GM18873 (cell line): ENCODE data around the gene AP1M2.

Experiments used
- ATAC-seq: cut with Tn5 transposase; IDR thresholded peaks from one replicate; pipeline ENCODE4 v1.9.1; 2021; ENCODE audit warnings: mild to moderate bottlenecking, moderate library complexity, moderate number of reproducible peaks; ENCODE audit not compliant: unreplicated experiment, low FRiP score

The AP1M2 gene

DNA sequence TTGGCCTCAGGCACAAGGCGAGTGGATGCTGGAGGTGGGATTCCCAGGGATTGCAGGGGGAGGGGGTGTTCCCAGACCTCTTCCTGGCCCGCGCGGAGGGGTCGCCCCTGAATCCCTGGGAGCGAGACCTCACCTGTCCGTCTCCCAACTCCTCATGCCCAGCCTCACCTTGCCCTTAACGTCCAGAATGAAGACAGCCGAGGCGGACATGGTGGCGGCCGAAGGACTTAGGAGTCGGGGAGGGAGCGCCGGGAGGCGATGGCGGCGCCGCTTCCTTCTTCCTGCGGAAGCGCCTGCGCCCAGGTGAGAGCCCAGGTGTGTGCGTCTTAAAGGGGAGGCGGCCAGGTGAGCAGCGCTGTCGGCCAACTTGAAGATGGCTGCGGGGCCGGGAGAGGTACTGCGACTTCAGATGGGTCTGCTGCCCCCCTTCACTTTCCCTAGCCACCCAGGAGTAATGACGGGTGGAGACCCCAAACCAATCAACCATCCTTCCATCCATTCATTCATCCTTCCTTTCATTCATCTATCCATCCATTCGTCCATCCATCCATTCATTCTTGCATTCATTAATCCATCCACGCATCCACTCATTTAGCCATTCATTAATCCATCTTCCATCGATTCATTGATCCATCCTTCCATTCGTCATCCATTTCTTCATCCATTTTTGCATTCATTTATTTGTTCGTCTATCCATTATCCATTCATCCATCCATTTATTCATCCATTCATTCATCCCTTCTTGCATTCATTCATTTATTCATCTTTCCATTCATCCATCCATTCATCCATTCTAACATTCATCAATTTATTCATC, at the start of gene AP1M2:
AP1M2 (minus strand) TSS at position 291 of the 817 bp plus-strand sequence; CDS start at position 210, 81 bp downstream.
- ATAC-seq = no peak

DNA sequence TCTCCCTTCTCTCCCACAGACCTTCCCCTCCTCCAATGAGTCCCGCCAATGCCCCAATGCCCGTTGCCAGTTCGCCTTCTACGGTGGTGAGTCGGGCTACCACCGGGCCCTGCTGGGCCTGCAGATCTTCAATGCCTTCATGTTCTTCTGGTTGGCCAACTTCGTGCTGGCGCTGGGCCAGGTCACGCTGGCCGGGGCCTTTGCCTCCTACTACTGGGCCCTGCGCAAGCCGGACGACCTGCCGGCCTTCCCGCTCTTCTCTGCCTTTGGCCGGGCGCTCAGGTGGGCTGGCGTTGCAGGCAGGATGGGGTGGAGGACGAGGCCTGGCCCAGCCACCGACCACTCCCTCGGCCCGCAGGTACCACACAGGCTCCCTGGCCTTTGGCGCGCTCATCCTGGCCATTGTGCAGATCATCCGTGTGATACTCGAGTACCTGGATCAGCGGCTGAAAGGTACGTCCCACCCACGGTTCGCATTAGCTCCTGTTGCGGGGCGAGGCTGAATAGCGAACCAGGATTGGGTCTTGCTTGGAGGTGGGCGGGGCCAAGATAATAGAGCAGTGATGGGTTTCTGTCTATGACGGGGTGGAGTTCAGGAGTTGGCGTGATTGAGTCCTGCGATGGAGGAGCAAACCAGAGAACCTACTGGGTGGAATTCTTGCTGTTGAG, 49.3 kb upstream of the AP1M2 start:
- ATAC-seq = no peak

DNA sequence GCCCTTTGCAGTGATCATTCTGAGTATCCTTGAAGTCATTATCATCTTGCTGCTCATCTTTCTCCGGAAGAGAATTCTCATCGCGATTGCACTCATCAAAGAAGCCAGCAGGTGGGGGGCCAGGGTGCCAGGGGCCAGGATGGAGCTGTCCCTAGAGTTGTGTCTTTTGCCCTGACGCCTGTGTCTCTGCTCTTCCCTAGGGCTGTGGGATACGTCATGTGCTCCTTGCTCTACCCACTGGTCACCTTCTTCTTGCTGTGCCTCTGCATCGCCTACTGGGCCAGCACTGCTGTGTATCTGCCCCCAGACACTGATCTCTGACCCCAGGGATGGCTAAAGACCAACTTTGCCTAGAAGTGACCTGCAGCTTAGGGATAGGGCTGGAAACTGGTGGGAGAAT, 47.9 kb upstream of the AP1M2 start:
- ATAC-seq = no peak

DNA sequence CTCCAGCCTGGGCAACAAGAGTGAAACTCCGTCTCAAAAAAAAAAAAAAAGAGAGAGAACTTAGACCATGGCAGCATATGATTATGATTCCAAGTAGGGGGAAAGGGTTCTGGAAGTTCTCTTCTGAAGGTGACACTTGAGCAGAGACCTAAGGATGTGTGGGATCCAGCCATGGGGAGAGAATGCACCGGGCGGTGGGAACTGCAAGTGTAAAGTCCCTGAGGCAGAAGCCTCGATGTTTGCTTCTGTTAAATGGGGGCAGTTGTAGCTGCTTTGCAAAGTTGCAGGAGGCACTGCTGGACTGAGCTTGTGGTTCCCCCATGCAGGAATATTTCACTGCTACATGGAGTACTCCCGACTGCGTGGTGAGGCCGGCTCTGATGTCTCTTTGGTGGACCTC, 47.3 kb upstream of the AP1M2 start:
- ATAC-seq = no peak

DNA sequence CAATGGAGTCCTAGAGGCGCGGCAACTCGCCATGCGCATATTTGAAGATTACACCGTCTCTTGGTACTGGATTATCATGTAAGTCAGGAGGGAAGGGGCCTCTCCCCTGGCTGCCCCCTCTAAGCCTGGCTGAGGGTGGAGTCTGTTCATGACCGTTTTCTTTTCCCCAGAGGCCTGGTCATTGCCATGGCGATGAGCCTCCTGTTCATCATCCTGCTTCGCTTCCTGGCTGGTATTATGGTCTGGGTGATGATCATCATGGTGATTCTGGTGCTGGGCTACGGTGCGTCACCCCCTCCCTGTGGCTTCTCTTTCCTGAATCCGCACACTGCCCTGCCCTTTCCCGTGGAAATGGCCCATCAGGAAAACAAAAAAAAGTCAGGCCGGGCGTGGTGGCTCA, 44.8 kb upstream of the AP1M2 start:
- no peak for ATAC-seq

DNA sequence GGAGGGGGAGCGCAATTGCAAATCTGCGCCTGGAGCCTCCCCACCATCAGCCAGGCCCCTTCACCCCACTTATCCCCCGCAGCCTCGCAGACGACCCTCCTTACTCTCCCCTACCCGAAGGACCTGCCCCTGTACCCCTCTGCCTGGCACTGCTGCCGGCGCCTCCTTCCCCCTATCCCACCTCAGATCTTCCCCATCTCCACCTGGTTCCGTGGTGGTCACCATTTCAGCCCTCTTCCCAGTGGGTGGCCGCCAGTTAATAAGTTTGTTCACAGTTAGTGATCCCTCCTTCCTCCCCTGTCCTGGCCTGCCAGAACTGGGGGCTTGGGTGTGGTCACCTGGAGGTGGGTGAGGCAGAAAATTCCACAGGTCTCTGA, 38.6 kb upstream of the AP1M2 start:
- ATAC-seq = no peak

DNA sequence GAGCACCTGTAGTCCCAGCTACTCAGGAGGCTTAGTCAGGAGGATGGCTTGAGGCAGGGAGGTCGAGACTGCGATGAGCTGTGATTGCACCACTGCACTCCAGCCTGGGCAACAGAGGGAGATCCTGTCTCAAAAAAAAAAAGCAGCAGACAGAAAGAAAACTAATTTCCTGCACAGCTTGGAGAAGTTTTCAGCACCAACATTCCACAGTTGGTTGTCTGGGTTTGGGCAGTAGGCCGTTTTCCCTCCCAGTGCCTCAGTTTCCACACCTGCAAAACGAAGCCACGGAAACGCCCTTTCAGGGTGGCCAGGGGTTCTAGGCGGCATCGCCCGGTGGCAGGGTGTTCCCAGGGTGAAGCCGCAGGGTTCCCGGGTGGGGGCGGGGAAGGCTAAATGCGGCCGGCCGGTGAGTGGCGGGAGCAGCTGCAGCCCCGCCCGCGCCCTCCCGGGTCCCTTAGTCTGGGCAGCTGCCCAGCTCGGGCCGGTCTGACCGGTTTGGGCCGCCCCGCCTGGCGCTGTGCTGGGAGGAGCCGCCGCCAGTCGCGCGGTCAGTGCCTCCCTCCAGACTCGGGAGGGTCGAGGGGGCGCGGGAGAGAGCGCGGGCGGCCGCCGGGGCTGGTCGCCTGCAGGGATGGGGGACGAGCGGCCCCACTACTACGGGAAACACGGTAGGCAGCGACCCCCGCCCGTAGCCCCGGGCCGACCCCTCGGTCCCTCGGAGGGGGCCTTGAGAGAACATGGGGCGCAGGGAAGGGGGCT, 38.1 kb upstream of the AP1M2 start, which contains the start of gene SLC44A2:
SLC44A2 (plus strand) TSS at position 551 of the 759 bp plus-strand sequence; CDS start at position 632, 81 bp downstream.
- no peak for ATAC-seq

DNA sequence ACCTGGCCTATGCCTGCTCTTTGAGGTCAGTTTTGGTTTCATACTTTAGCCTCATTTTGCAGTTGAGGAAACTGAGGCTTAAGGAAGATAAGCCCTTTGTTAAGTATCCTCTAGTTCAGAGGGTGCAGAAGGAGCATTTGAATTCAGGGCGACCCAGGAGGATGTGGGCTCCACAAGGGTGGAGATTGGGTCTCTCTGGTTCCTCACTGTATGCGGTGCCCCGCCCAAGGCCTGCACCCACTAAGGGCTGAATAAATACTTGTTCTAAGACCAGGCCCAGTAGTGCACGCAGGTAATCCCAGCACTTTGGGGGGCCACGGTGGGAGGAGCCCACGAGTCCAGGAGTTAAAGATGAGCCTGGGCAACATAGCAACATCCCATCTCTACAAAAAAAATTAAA, 37.5 kb upstream of the AP1M2 start:
- no peak for ATAC-seq

DNA sequence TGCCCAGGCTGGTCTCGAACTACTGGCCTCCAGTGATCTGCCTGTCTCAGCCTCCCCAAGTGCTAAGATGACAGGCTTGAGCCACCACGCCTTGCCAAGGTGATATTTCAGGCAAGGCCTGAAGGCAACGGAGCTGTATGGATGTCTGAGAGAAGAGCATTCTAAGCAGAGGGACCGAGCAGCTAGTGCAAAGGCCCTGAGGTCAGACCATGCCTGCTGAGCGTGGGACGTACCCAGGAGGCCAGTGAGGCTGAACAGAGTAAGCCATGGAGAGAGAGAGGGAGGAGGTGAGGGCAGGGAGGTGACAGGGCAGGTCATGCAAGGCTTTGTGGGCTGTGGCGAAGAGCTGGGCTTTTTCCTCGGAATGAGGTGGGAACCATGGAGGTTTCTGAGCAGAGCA, 34.9 kb upstream of the AP1M2 start:
- no peak for ATAC-seq

DNA sequence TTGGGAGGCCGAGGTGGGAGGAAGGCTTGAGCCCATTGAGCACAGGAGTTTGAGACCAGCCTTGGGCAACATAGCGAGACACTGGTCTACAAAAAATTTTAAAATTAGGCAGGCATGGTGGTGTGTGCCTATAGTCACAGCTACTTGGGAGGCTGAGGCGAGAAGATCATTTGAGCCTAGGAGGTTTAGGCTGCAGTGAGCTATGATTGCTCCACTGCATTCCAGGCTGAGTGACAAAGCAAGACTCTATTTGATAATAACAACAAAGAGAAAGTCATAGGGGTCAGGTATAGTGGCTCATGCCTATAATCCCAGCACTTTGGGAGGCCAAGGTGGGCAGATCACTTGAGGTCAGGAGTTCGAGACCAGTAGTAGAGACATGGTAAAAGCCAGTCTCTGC, 33.7 kb upstream of the AP1M2 start:
- ATAC-seq = no peak

DNA sequence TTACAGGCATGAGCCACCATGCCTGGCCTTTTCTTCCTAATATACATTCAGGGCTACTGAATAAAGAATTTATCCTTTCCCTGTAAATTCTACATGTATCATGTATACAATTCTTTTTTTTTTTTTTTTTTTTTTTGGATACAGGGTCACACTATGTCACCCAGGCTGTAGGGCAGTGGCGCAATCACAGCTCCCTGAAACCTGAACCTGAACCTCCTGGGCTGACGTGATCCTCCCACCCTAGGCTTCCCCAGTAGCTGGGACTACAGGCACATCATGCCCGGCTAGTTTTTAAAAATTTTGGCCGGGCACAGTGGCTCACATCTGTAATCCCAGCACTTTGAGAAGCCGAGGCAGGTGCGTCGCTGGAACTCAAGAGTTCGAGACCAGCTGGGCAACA, 31.7 kb upstream of the AP1M2 start:
- ATAC-seq = no peak

DNA sequence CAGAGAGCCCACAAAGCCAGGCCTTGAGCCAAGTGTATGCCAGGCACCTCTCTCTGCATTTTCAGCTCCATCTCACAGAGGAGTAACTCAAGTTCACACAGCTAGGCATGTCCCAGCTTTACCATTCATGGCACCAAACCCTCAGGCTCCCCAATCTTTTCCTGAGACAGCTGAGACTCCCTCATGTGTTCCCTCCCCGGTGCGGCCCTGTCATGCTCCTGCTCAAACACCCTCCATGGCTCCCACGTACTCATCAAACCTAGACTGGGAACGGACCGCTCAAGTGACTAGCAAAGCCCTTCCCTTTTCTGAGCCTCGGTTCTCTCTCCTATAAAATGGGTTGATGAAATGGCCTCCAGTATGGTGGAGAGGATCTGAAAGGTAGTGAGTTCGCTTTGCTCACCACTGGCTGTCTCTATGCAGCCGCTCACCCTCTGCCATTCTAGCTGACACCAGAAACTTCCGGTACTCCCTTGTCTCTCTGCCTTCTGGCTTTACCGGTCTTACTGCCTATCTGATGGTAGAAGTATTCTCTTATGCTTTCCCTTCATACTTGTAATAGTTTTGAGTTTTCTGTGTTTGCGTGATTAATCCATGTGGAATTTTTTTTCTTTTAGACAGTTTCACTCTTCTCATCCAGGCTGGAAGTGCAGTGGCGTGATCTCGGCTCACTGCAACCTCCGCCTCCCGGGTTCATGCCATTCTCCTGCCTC, 30.5 kb upstream of the AP1M2 start:
- no peak for ATAC-seq

DNA sequence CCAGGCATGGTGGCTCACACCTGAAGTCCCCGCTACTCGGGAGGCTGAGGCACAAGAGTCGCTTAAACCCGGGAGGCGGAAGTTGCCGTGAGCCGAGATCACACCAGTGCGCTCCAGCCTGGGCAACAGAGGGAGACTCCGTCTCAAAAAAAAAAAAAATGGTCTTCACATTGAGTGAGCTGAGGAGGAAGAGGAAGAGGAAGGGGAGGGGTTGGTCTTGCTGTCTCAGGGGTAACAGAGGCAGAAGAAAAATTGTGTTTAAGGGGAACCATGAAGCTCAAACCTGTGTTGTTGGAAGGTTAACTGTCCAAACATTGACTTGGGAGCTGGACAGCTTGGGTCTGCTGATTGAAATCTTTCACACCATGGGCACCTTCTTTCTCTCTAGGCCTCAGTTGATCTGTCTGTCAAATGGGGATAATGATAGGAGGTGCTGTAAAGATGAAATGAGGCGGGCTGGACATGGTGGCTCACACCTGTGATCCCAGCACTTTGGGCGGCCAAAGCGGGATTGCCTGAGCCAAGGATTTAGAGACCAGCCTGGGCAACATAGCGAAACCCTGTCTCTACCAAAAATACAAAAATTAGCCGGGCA, 28.4 kb upstream of the AP1M2 start:
- ATAC-seq = no peak

DNA sequence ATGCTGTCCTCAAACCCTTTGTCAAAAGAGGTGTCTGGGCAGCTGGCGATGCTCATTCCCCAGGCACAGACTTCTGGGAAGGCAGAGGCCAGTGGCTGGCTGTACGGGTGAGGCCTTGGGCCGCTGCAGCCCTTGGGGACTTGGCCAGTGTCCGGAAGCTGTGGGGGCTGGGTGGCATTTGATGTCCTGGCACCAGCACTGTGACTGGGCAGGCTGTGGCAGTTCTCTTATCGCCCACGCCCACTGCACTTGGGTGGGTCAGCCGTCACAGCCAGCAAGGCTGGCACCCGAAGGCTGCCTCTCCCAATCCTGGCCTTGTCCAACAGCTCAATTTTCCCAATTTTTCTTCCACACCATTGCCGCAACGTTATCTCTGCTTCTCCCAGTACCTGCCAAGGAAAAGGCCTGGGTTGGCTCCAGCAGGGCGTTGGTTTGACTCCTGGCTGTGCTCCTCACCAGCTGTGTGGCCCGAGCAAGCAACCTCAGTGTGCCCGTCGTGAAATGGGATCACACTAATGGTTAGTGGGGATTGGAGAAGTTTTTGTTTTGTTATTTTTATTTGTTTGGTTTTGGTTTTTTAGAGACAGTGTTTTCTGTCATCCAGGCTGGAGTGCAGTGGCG, 25.5 kb upstream of the AP1M2 start:
- ATAC-seq = no peak

DNA sequence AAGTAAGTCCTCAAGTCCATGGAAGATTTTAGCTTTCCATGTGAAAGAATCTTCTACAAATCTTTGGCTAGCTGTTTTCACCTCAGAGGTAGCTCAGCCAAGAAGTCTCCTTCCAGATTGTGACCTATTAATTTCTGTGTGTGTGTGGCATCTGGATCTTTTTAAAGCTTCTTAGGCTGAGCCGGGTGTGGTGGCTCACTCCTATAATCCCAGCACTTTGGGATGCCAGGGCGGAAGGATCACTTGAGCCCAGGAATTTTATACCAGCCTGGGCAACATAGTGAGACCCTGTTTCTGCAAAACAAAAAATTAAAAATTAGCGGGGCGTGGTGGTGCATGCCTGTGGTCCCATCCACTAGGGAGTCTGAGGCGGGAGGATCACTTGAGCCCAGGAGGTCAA, 24.8 kb upstream of the AP1M2 start:
- ATAC-seq = no peak

DNA sequence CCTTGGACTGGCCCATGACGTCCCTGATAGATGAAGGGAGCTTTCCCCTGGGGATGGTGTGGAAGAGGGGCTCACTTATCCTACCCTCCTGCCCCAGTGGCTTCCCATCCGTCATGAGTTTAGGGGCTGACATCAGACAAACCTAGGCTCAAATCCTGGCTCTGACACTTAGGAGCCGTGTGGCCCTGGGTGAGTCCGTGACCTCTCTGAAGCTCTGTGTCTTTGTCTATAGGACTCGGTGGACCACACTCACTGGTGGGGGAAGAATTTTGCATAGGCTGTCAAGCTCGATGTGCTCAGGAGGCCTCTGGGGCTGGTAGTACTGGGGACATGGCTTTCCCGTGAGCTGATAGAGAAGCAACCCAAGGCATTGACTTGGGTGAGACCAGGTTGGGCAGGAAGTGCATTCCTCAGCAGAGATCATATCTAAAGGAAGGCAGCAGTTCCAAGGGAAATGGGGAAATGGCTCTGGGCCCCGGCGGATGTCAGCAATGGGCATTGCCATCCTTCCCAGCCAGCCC, 17.4 kb upstream of the AP1M2 start:
- no peak for ATAC-seq

DNA sequence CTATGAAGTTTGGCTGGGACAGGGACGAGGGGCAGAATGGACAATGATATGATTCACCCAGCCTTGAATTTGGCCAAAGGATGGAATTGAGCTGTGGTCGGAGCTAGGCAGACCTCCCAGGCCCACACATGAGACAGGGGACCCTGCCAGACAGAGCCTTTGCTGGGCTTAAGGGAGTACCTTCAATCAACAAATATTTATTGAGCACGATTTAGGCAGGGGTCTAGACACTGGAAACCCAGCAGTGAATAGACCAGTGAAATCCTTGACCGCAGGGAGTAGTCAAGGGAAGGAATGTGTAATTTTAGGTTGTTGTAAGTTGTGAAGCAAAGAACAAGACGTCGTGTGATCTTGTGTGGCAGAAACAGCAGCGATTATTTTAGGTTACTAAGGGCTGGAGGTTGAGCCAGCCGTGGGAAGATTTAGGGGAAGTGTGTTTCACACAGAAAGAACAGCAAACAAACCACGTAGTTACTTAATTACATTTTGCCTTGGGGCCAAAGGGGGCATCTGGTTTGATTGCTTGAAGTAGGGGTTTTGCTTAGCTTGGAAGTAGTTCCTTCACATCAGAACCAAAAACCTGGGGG, 16.9 kb upstream of the AP1M2 start:
- no peak for ATAC-seq

DNA sequence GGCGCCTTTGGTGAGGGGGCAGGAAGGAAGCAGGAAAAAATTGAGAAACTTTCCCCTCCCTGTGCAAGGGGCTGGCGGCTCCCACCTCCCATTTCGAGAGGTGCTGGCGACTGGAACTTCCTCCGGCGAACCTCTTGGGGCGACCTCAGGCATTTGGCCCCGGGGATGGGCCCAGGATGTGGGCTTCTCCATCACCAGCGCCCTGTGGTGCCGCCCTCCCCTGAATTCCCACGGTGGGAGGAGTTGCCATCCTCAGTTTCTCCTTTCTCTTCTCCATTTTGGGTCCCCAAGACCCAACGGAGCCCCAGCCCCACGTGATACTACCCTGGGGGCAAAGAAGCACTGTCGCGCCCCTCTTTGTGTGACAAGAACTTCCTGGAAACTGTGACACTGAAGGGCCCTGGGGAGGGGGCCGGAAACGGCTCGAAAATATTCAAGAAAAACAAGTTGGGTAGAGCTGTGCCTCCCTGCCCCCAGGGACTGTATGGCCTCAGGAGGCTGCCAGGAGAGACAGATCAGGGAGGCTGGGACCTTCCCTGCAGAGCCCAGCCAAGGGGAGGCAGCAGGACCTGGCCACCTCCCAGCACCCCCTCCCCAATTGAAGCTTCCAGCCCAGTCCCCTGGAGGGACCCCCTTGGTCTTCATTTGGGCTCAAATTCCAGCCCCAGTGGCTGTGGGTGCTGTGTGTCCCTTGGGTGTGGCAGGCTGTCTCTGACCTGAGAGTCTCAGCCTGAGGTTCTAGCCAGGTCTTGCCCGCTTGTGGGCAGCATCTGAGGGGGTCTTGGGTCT, 16.2 kb upstream of the AP1M2 start:
- no peak for ATAC-seq
